ENCODE data around the gene MCF2L2. TPM values are rescaled to one million over a fixed set of nuclear protein-coding genes. Genes with fewer than 3 reads are reported as not detected.
"Not testable (repeated sequence)": the region's sequence is repeated elsewhere in the genome, so short reads cannot be mapped to it uniquely, and the experiment has no call there.

Gene MCF2L2
- total and polyA plus RNA-seq, 11 donors, result 0.12 to 1.4 (median 0.23) TPM; not detected in 1

DNA sequence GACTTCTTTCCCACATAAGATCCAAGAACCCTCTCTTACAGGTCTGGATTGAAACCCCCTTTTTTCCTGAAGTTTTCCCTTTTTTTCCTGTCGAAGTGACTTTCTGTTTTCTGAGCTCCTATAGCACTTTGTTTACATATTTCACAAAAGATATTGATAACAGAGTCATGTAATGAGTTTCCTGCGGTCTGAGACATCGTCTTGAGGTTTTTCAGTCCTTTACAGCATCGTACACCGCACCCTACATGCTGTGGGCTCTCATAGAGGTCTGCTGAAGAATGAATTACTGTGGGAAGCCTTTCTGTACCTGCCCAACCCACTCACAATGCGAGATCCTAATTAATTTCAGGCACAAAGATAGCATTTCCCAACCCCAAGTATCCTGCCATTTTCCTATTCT is 53.1 kb downstream of the MCF2L2 start:
- TF ChIP-seq, protein P1, sequence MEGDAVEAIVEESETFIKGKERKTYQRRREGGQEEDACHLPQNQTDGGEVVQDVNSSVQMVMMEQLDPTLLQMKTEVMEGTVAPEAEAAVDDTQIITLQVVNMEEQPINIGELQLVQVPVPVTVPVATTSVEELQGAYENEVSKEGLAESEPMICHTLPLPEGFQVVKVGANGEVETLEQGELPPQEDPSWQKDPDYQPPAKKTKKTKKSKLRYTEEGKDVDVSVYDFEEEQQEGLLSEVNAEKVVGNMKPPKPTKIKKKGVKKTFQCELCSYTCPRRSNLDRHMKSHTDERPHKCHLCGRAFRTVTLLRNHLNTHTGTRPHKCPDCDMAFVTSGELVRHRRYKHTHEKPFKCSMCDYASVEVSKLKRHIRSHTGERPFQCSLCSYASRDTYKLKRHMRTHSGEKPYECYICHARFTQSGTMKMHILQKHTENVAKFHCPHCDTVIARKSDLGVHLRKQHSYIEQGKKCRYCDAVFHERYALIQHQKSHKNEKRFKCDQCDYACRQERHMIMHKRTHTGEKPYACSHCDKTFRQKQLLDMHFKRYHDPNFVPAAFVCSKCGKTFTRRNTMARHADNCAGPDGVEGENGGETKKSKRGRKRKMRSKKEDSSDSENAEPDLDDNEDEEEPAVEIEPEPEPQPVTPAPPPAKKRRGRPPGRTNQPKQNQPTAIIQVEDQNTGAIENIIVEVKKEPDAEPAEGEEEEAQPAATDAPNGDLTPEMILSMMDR (IDR thresholded peaks at IDR 0.05), result no peak
- TF ChIP-seq POLR2A (IDR thresholded peaks at IDR 0.05), result no peak
- DNase-seq (no peak), ATAC-seq (no peak)
- WGBS, 4 donors, result 81 to 89% (median 85%) methylated on average over 6 of the region's 6 CpGs
- H3K9me3 ChIP-seq, result no peaks in the 10 kb centered on the region
- H3K4me1 ChIP-seq, result peaks cover 0 to 31% (median 0%) of the 10 kb centered on the region in 12 donors
- no peaks in the 10 kb centered on the region for H3K36me3 ChIP-seq
- H3K27ac ChIP-seq, result peak overlapping the region in 1 of 12 donors; percentile 47
- intact Hi-C loops (cut with DNase I), result loop anchor here in 1 of 10 donors (10.0 kb wide), 1 partner anchor 121 kb away; the partner anchor contains the start of gene B3GNT5
- H3K4me3 ChIP-seq, result no peak overlapping the region
- no peaks in the 10 kb centered on the region for H3K27me3 ChIP-seq

DNA sequence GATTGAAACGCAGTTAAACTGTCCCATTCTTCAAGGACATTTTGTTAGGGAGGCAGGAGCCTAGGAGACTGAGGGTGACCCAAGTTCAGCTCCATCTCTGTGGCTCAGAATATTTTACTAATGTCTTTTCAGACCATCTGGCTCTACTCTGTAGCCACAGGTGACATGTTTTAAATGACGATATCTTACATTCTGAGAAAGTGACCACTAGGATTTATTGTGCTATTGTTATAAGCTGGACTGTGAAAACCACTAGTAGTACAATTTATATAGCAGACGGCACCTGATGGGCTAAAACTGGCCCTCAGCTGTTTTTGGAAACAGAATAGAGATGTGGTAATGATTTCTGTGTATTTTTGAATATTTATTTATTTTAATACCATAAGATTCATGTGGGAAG is 55.5 kb downstream of the MCF2L2 start:
- ATAC-seq (no peak), DNase-seq (no peak)
- intact Hi-C loops (cut with DNase I), result loop anchor here in 1 of 10 donors (10.0 kb wide), 1 partner anchor 118 kb away; the partner anchor contains the start of gene B3GNT5
- H3K27me3 ChIP-seq, result no peaks in the 10 kb centered on the region
- H3K4me1 ChIP-seq, result peaks cover 0 to 51% (median 0%) of the 10 kb centered on the region in 12 donors
- no peaks in the 10 kb centered on the region for H3K36me3 ChIP-seq
- TF ChIP-seq POLR2A (IDR thresholded peaks at IDR 0.05), result no peak
- TF ChIP-seq, protein P1 (IDR thresholded peaks at IDR 0.05), result no peak
- WGBS, 4 donors, result 75 to 98% (median 86%) methylated on average over 3 of the region's 3 CpGs
- H3K27ac ChIP-seq, result no peak overlapping the region
- H3K4me3 ChIP-seq, result no peak overlapping the region
- H3K9me3 ChIP-seq, result no peaks in the 10 kb centered on the region

DNA sequence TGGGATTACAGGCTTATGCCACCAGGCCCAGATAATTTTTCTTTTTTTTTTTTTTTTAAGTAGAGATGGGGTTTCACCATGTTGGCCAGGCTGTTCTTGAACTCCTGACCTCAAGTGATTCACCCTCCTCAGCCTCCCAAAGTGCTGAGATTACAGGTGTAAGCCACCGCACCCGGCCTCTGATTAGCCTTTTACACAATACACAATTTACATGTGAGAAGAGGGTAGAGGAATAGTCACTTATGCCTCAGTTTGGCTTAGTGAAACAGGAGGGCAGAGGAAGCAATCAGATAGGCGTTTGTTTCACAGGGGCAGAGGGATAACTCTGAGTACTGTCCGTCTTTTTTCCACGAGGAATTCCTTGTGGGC is 56.8 kb downstream of the MCF2L2 start:
- H3K36me3 ChIP-seq, DNase-seq, H3K27me3 ChIP-seq, H3K27ac ChIP-seq, H3K9me3 ChIP-seq, ATAC-seq, H3K4me3 ChIP-seq: not testable (repeated sequence)
- intact Hi-C loops (cut with DNase I), result loop anchor here in 1 of 10 donors (10.0 kb wide), 1 partner anchor 117 kb away; the partner anchor contains the start of gene B3GNT5
- peaks cover 0 to 46% (median 0%) of the 10 kb centered on the region in 12 donors for H3K4me1 ChIP-seq
- WGBS, 4 donors, result 67 to 92% (median 78%) methylated on average over 5 of the region's 5 CpGs

DNA sequence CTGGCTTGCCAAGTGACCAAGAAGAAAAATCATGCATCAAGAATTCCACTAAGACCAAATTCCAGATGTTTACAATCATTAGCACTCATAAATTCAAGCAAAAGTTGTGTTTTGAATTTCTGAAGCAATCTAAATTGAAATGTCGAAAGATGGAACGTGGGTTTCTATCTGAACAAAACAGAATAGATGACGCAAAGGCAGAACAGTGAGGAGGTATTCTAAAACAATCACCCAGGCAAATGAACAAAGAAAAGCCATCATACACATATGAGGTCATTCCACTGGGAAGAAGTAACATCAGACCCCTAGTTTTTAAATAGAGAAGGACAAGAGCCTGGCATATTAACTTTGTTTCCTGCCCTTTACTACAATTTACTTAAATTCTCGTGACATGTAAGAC is 58.0 kb downstream of the MCF2L2 start:
- intact Hi-C loops (cut with DNase I), result loop anchor here in 1 of 10 donors (10.0 kb wide), 1 partner anchor 116 kb away; the partner anchor contains the start of gene B3GNT5

More for the DNA sequence above, 58.0 kb downstream of the MCF2L2 start:
- Histone ChIP-seq H3K36me3 (no peaks in the 10 kb centered on the region), H3K4me1 (peaks cover 0 to 41% (median 0%) of the 10 kb centered on the region in 12 donors), H3K4me3 (no peak overlapping the region), H3K27me3 (no peaks in the 10 kb centered on the region), H3K9me3 (no peaks in the 10 kb centered on the region), H3K27ac (no peak overlapping the region)
- DNase-seq (no peak), ATAC-seq (no peak)
- WGBS, 4 donors, result 93 to 97% (median 95%) methylated on average over 4 of the region's 4 CpGs
- TF ChIP-seq, protein P1 (IDR thresholded peaks at IDR 0.05), result no peak
- no peak for TF ChIP-seq POLR2A (IDR thresholded peaks at IDR 0.05)
